Astrocyte (in vitro differentiated cells and primary cell): ENCODE data around the gene CIROP.

Experiments
- CTCF ChIP-seq: IDR thresholded peaks from 2 replicates; pipeline ENCODE4 v1.5.1; 2011; ENCODE audit warnings: low read depth, mild to moderate bottlenecking, inconsistent platforms, low read length, moderate library complexity; ENCODE audit not compliant: insufficient read depth
- EZH2 ChIP-seq: IDR thresholded peaks from 2 replicates; pipeline ENCODE4 v1.6.1; 2012; ENCODE audit warnings: mild to moderate bottlenecking, low read length, inconsistent platforms; ENCODE audit not compliant: insufficient read depth

GRCh38 chr14:23051141-23052057, 53.4 kb downstream of the CIROP start:
- TF ChIP-seq CTCF, result no peak
- TF ChIP-seq EZH2, result no peak
